HepG2 (cell line): Measurements from ENCODE around the gene SP5. TPM values are rescaled to one million over a fixed set of nuclear protein-coding genes. Genes with fewer than 3 reads are reported as not detected.

ENCODE experiments used
- ATF7-NPFF ChIP-seq: sonication (generic); formaldehyde crosslinking; IDR thresholded peaks from 2 replicates; pipeline ENCODE4 v1.8.1; 2023; ENCODE audit warnings: mild to moderate bottlenecking, low read depth, missing genetic modification reagents, moderate library complexity
- CBX5 ChIP-seq: sonication (generic); formaldehyde crosslinking; IDR thresholded peaks from 2 replicates; pipeline ENCODE4 v1.4.0; 2020; ENCODE audit warnings: missing genetic modification reagents, borderline replicate concordance
- DBP ChIP-seq: sonication (generic); formaldehyde crosslinking; IDR thresholded peaks from 2 replicates; pipeline ENCODE4 v1.4.0; 2020; ENCODE audit warnings: missing genetic modification reagents; ENCODE audit errors: not compliant biosample characterization
- ETV6 ChIP-seq: sonication (generic); formaldehyde crosslinking; conservative IDR thresholded peaks from 2 replicates; pipeline ENCODE4 v1.4.0; 2020; ENCODE audit warnings: missing genetic modification reagents
- GABPB1 ChIP-seq: IDR thresholded peaks from 2 replicates; pipeline ENCODE4 v1.6.1; 2016; ENCODE audit warnings: mild to moderate bottlenecking, missing genetic modification reagents, moderate library complexity, missing compliant biosample characterization
- HMG20A ChIP-seq: IDR thresholded peaks from 2 replicates; pipeline ENCODE4 v1.6.1; 2016; ENCODE audit warnings: borderline replicate concordance
- HMGA1 ChIP-seq: sonication (generic); formaldehyde crosslinking; conservative IDR thresholded peaks from 2 replicates; pipeline ENCODE4 v1.4.0; 2020; ENCODE audit warnings: missing genetic modification reagents
- NFATC3 ChIP-seq: sonication (generic); formaldehyde crosslinking; IDR thresholded peaks from 2 replicates; pipeline ENCODE4 v1.5.1; 2020; ENCODE audit warnings: mild to moderate bottlenecking, missing genetic modification reagents
- PAXIP1 ChIP-seq: sonication (generic); formaldehyde crosslinking; conservative IDR thresholded peaks from 2 replicates; pipeline ENCODE4 v1.4.0; 2020; ENCODE audit warnings: mild to moderate bottlenecking, missing genetic modification reagents, moderate library complexity
- RCOR2 ChIP-seq: IDR thresholded peaks from 2 replicates; pipeline ENCODE4 v1.6.1; 2016; ENCODE audit warnings: missing biosample characterization, missing genetic modification reagents
- SRF ChIP-seq: IDR thresholded peaks from 2 replicates; pipeline ENCODE4 v1.6.1; 2011; ENCODE audit warnings: mild to moderate bottlenecking, low read depth, low read length, moderate library complexity
- TBP ChIP-seq: sonication (generic); formaldehyde crosslinking; IDR thresholded peaks from 2 replicates; pipeline ENCODE4 v1.5.0; 2020; ENCODE audit warnings: missing genetic modification reagents
- TCF7 ChIP-seq: sonication (generic); IDR thresholded peaks from 2 replicates; pipeline ENCODE4 v1.6.1; 2016; ENCODE audit warnings: antibody characterized with exemption, low read depth
- TEF ChIP-seq: sonication (generic); formaldehyde crosslinking; IDR thresholded peaks from 2 replicates; pipeline ENCODE4 v1.5.0; 2020; ENCODE audit warnings: missing genetic modification reagents
- TFE3 ChIP-seq: IDR thresholded peaks from 2 replicates; pipeline ENCODE4 v1.6.1; 2016
- U2AF2 ChIP-seq: fragments of 200-400 bp; formaldehyde crosslinking; IDR thresholded peaks from 2 replicates; pipeline ENCODE4 v1.6.1; 2017; ENCODE audit warnings: low read depth, mild to moderate bottlenecking, low read length
- ZNF496 ChIP-seq: sonication (generic); formaldehyde crosslinking; IDR thresholded peaks from 2 replicates; pipeline ENCODE4 v1.8.1; 2023; ENCODE audit warnings: mild to moderate bottlenecking, moderate library complexity, missing genetic modification reagents; ENCODE audit not compliant: insufficient replicate concordance
- ZNF607 ChIP-seq: sonication (generic); formaldehyde crosslinking; IDR thresholded peaks from 2 replicates; pipeline ENCODE4 v1.5.1; 2020; ENCODE audit warnings: missing genetic modification reagents, mild to moderate bottlenecking, borderline replicate concordance
- ZSCAN5A ChIP-seq: sonication (generic); formaldehyde crosslinking; IDR thresholded peaks from 2 replicates; pipeline ENCODE4 v1.8.0; 2022; ENCODE audit warnings: mild to moderate bottlenecking, missing genetic modification reagents, borderline replicate concordance
- polyA plus RNA-seq, 8 experiments: library from polyadenylated mRNA; depleted of rRNA in 3 of 8; stranded (reverse) in 7 of 8; unstranded in 1 of 8; fragments of >200 nt; fragmentation: Illumina TruSeq in 4 of 8; extraction: Trizol in 4 of 8; gene quantifications; 2 replicates each; pipeline versions ENCODE4 v1.2.1 to v1.2.3, GENCODE V29; 2011 to 2016; ENCODE audit warnings: low read depth in 4 of 8, missing spikeins in 1 of 8, mixed read lengths in 1 of 8; ENCODE audit not compliant: insufficient read depth in 1 of 8
- total RNA-seq, 5 experiments: library from RNA; depleted of rRNA; stranded (reverse); fragments of >200 nt; fragmentation: Illumina TruSeq; extraction: Trizol; gene quantifications; 2 replicates each; pipeline ENCODE4 v1.2.3, GENCODE V29; 2016; ENCODE audit warnings: low read depth in 1 of 5

The SP5 gene
- total and polyA plus RNA-seq, 2 of the 13 experiments (the other 11 are each of a cell fraction or from before 2014, with no cell fraction given), result 50.8 to 119 TPM

GRCh38 chr2:170713543-170714380, 1.4 kb upstream of the SP5 start (continued):
- no peak; the same call in 1 of the 2 replicates for TF ChIP-seq ZNF607
- TF ChIP-seq ETV6 (CRISPR knock-in tag), result no peak; the same call in 1 of the 2 replicates
- TF ChIP-seq ATF7-NPFF (CRISPR knock-in tag), result 0 out of 2 replicates have a peak, but pooled peaks have one; percentile 21
- no peak for TF ChIP-seq TFE3 (CRISPR knock-in tag)
- TF ChIP-seq DBP (CRISPR knock-in tag), result peak; percentile 72
- TF ChIP-seq CBX5 (CRISPR knock-in tag), result no peak
- no peak for TF ChIP-seq TCF7
- TF ChIP-seq GABPB1, result peak; percentile 25; the same call in 1 of the 2 replicates
- TF ChIP-seq TEF (CRISPR knock-in tag), result peak; percentile 28; the same call in 1 of the 2 replicates
- no peak; the same call in 1 of the 2 replicates for TF ChIP-seq NFATC3 (CRISPR knock-in tag)
- no peak for TF ChIP-seq TBP (CRISPR knock-in tag)
- no peak for TF ChIP-seq SRF
- no peak for TF ChIP-seq HMG20A (CRISPR knock-in tag)
- no peak for TF ChIP-seq HMGA1 (CRISPR knock-in tag)
- no peak for TF ChIP-seq RCOR2 (CRISPR knock-in tag)
- no peak for TF ChIP-seq PAXIP1
- no peak for TF ChIP-seq ZSCAN5A (CRISPR knock-in tag)
- TF ChIP-seq U2AF2, result peak; percentile 15; the same call in 1 of the 2 replicates
- no peak for TF ChIP-seq ZNF496 (CRISPR knock-in tag)
